ENCODE data around the gene PSME3.

DNA sequence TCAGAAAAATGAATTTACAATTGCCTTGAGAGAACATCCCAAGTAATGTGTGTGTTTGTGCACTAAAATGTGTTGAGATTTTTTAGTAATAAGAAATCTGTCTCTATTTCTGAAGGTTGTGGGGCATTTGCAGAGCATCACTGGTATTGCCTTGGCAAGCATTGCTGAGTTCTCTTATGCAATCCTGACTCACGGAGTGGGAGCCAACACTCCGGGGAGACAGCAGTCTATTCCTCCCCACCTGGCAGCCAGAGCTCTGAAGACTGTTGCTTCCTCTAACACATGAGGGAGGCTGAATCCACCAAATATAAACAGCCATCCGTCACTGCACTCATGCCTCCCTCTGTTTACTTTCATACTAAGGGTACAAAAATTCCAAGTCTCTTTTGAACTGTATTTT, 23.9 kb upstream of the PSME3 start:
- TF ChIP-seq GATA2 (IDR thresholded peaks at IDR 0.05; ENCODE audit: low read depth, low read length): no peak
- TF ChIP-seq GATA3 (IDR thresholded peaks at IDR 0.05; ENCODE audit: low read depth, low read length): no peak
